Neuron (in vitro differentiated cells): ENCODE results near the gene FAM222A.

Source experiments
- H2AFZ ChIP-seq: one replicate; pipeline ENCODE4 v1.6.1; 2013; ENCODE audit warnings: low read depth, mild to moderate bottlenecking, inconsistent platforms, low read length, moderate library complexity
- H3K27me3 ChIP-seq: one replicate; pipeline ENCODE4 v1.6.1; 2013; ENCODE audit warnings: low read length; ENCODE audit not compliant: insufficient read depth
- H3K36me3 ChIP-seq: one replicate; pipeline ENCODE4 v1.6.1; 2013; ENCODE audit warnings: low read length; ENCODE audit not compliant: insufficient read depth
- H3K4me1 ChIP-seq: one replicate; pipeline ENCODE4 v1.6.1; 2013; ENCODE audit warnings: low read length; ENCODE audit not compliant: insufficient read depth
- H3K4me3 ChIP-seq: 2 replicates; pipeline ENCODE4 v1.5.1; 2013; ENCODE audit warnings: mild to moderate bottlenecking, low read length, moderate library complexity
- H3K9me3 ChIP-seq: one replicate; pipeline ENCODE4 v1.6.1; 2013; ENCODE audit warnings: low read length

The FAM222A gene

DNA sequence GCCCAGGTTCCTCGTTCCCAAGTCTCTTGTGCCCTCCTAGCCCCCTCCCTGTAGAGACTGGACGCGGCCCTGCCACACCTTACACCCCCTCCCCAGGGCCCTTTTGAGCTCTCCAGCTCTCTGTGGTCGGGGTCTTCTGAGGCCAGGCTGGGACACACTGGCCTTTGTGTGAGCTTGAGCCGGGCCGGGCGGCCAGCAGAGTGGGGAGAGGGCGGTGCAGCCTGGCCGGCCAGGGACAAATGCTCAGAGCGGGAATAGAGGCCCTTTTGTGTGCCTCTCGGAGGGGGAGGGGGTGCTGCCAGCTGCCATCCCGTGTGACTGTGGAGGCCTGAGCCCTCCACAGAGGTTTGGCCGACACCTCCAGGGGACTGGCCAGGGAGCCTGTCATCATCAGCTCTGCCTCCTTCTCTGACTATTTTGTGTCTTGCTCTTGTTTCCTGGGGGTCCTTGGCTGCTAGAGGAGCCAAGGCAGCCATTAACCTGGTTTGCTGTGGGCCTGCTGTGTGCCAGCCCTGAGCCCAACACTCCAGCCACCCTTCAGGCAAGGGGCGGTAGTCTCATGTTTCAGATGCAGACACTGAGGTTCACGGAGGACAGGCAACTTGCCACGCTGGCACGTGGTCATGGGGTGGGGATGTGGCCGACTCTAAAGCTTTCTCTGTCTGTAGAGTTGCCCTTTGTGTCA is 13.6 kb downstream of the FAM222A start:
- H2AFZ ChIP-seq = no peak overlapping the region
- H3K4me3 ChIP-seq = no peak overlapping the region
- H3K4me1 ChIP-seq = peaks cover 42% of the 10 kb centered on the region

DNA sequence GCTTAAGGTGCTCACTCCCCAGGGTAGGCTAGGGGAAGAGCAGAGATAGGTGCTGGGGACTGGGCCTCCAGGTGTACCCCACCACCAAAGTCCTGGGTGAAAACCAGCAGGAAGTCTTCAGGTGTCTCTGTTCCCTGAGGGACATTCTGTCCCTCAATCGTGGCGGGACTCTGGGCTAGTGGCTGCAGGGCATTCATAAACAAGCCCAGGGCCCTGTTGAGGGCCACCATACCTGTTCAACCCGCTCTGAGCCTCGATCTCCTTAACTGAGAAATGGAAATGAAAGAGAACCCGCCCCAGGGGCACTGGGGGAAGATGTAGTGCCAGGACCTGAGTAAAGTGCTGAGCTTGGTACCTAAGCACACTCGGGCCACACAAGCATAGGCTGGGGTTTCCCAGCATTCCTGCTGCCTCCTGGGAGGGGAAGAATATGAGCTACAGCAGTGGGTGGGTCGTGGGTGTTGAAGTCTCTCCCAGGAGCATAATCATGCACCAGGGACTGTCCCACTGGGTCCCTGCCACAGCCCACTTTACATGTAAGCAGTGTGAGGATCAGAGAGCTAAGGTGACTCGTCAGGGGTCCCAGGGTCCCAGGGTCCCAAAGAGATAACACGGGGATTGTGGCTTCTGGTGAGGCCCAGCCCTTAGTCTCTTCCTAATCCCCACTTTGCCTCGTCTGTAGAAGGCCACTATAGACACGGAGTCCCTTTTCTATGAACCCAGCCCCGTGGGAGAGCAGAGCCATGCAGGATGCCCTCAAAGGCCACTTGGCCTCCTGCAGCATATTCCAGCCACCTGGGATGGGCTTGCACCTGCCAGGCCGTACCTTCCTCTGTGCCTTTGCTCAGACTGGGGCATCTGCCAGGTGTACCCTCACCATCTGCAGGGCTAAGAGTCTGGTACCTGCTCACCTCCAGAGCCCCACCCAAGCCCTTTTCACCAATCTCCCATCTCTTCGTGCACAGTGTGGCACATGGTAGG is 14.4 kb downstream of the FAM222A start:
- H3K4me1 ChIP-seq = peaks cover 50% of the 10 kb centered on the region
- no peaks in the 10 kb centered on the region for H3K9me3 ChIP-seq
- no peaks in the 10 kb centered on the region for H3K27me3 ChIP-seq
- H3K36me3 ChIP-seq = no peaks in the 10 kb centered on the region
- H2AFZ ChIP-seq = no peak overlapping the region
- H3K4me3 ChIP-seq = no peak overlapping the region

More for the DNA sequence above, 13.6 kb downstream of the FAM222A start:
- Histone ChIP-seq H3K36me3 (no peaks in the 10 kb centered on the region), H3K27me3 (no peaks in the 10 kb centered on the region), H3K9me3 (no peaks in the 10 kb centered on the region)

DNA sequence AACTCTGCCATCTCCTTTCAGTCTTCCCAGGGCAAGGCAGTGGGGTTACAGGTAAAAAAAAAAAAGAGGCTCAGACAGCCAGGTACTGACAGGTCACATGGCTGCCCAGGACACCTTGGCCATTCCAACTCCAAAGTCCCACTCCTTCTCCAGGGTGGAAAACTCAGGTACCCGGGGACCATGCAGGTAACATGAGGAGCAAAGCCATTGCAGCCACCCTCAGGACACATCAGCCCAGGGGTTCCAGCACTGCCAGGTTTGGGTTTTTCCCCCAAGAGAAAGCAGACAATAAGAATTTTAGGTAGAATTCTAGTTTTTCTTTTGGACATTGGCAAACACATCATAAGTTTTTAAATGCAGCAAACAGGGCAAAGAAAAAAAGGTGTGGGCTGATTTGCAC is 15.3 kb downstream of the FAM222A start:
- Histone ChIP-seq H3K4me3 (no peak overlapping the region), H3K4me1 (peaks cover 50% of the 10 kb centered on the region), H3K27me3 (no peaks in the 10 kb centered on the region), H3K36me3 (no peaks in the 10 kb centered on the region), H2AFZ (no peak overlapping the region), H3K9me3 (no peaks in the 10 kb centered on the region)

DNA sequence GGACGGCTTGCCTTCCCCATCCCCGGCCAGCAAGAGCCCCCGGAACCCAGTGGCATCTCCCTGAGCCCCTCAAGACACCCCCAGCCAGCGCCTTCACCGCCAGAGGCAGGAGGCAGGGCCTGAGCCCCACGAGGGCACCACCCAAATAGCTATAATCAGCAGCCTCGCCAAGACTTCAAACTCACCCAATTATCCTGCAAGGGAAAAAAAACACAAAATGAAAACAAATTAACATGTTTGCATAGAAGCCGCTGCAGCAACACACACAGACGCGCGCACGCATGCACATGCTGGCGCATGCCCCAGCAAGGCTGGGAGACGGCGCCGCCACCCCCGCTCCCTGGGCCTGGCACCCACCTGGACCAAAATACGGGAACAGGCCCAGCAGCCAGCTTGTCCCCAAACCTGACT is 15.8 kb downstream of the FAM222A start:
- Histone ChIP-seq H3K36me3 (no peaks in the 10 kb centered on the region), H3K9me3 (no peaks in the 10 kb centered on the region), H2AFZ (no peak overlapping the region), H3K4me3 (no peak overlapping the region), H3K4me1 (peaks cover 53% of the 10 kb centered on the region), H3K27me3 (no peaks in the 10 kb centered on the region)

DNA sequence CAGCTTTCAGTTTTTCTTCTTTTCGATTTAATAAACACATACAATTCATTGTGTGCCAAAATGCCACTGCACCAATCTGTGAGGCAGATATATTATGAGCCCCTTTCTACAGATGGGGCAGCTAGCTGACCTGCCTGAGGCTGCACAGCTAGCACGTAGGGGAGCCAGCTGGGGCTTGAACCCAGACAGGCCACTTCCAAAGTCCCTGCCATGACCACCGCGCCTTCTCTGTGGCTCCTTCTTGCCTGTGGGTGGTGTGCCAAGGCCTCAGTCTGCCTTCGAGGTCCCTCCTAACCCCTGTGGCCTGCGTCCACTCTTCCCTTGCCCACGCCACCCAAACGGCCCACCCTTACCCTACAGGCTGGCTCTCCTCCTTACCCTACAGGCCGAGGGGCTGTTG is 16.2 kb downstream of the FAM222A start:
- Histone ChIP-seq H3K27me3 (no peaks in the 10 kb centered on the region), H2AFZ (no peak overlapping the region), H3K36me3 (no peaks in the 10 kb centered on the region), H3K9me3 (no peaks in the 10 kb centered on the region), H3K4me3 (no peak overlapping the region), H3K4me1 (peaks cover 57% of the 10 kb centered on the region)

DNA sequence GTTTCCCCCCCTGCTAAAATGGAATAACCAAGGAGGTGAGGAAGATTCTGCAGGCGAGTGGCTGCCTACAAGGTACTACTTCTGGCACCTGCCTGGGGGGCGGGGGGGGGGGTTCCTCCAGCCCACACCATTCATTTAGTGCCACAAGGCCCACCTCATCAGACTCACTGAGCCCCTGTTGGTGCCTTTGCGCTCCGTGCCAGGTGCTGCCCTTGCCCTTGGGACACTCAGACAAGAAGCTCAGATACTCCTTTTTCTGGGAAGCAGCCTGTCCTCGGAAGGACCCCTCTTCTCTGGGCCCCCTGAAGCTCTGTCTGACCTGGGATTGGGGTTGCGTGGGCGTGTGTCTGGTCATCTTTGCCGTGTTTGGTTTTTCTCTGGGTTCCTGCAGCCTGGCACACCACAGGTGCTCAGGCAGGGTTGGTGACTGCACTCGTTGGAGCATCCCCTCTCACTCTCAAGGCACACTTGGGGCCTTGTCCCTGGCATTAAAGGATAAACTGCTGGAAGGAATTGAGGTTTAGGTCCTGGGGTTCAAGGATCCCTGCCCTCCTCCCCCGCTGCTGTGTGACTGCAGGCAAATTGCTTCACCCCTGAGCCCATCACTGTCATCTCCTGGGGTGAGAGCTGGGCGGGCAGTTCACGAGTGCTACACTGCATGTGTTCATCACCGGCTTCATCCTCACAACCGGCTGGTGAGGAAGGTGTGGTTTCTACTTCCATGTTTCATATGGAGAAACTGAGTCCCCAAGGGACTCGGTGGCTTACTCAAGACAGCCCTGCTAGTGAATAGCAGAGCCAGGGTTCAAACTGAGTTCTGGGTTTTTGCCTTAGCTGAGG is 16.9 kb downstream of the FAM222A start:
- Histone ChIP-seq H2AFZ (no peak overlapping the region), H3K4me1 (peaks cover 56% of the 10 kb centered on the region), H3K36me3 (no peaks in the 10 kb centered on the region), H3K4me3 (no peak overlapping the region), H3K9me3 (no peaks in the 10 kb centered on the region), H3K27me3 (no peaks in the 10 kb centered on the region)

DNA sequence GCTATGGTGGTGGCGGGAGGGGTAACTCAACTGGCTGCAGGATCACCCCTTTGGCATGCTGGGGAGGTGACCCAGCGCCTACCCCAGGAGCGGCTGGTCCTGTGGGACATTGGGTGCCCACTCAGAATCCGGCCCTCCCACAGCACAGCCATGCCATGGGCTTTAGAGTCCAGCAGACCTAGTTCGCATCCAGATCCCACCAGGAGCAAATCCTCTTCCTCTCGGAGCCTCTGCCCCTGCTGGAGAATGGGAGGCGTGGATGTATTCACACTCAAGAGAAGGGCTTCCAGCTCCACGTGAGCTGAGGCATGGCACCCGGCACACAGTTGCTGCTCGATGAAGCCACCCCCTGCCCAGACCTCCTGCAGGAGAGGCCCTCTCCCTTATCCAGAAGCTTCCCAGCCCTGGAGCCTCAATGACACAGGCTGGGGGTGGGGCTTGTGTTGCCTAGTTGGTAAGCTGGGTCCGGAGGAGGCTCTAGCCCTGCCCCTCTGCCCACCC is 17.7 kb downstream of the FAM222A start:
- Histone ChIP-seq H2AFZ (no peak overlapping the region), H3K4me3 (no peak overlapping the region), H3K36me3 (no peaks in the 10 kb centered on the region), H3K27me3 (no peaks in the 10 kb centered on the region), H3K9me3 (no peaks in the 10 kb centered on the region), H3K4me1 (peaks cover 55% of the 10 kb centered on the region)

DNA sequence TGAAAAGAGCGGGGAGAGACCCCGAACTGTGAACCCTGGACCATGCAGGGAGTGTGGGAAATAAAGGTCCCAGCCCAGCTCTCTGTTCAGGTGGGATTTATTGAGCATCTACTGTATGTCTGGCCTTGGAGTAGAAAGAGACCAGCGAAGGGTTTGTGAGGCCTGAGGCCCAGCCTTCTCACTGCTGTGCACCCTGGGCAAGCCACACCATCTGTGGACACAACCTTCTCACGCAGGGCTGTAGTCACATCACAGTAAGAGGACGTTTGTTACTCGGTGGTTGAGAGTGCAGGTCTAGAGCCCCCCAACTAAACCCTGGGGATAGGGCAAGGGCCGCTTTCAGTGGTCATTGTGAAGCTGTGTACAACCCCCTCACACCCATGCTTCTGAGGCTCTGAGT is 18.2 kb downstream of the FAM222A start:
- Histone ChIP-seq H3K9me3 (no peaks in the 10 kb centered on the region), H3K4me1 (peaks cover 55% of the 10 kb centered on the region), H3K27me3 (no peaks in the 10 kb centered on the region), H3K36me3 (no peaks in the 10 kb centered on the region), H3K4me3 (no peak overlapping the region), H2AFZ (no peak overlapping the region)

DNA sequence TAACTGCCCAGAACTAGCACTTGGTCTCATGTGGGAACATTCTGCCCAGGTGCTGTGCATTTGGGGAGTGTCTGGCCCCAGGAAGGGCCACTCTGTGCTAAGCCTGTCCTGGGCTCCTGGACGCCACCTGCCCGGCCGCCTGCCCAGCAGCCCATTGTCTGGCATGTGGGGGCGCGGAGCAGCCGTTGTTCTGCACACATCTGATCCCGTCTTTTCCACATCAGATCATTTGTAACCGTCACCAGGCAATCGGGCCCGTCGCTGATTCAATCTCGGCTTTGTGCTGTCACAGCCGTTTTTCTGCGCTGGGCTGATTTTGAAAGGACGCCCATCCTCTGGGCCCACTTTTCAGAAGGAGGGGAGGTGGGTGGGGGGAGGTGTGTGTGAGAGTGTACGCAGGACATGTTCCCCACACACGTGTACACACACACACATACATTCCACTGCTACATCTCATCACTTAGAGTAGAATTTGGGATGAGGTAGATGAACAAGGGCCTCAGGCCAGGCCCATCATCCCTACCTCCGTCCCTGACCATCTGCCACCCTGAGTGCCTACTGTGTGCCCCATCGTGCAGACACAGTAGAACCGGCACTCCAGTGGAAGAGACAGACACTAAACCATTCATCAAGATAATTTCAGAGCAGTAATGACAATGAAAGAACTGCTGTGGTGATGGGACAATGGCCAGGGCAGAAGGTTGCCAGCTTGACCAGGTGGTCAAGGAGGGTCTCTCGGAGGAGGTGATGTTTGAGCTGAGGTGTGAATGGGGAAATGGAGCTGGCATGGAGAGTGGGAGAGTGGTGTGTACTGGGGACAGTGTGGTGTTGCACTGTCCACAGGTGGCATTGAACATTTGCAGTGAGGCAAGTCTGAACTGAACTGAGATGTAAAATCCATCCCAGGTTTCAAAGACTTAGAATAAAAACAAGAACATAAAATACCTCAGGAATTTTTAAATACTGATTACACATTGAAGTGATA is 19.0 kb downstream of the FAM222A start:
- Histone ChIP-seq H3K27me3 (no peaks in the 10 kb centered on the region), H2AFZ (no peak overlapping the region), H3K9me3 (no peaks in the 10 kb centered on the region), H3K4me1 (peaks cover 52% of the 10 kb centered on the region), H3K36me3 (no peaks in the 10 kb centered on the region), H3K4me3 (no peak overlapping the region)

DNA sequence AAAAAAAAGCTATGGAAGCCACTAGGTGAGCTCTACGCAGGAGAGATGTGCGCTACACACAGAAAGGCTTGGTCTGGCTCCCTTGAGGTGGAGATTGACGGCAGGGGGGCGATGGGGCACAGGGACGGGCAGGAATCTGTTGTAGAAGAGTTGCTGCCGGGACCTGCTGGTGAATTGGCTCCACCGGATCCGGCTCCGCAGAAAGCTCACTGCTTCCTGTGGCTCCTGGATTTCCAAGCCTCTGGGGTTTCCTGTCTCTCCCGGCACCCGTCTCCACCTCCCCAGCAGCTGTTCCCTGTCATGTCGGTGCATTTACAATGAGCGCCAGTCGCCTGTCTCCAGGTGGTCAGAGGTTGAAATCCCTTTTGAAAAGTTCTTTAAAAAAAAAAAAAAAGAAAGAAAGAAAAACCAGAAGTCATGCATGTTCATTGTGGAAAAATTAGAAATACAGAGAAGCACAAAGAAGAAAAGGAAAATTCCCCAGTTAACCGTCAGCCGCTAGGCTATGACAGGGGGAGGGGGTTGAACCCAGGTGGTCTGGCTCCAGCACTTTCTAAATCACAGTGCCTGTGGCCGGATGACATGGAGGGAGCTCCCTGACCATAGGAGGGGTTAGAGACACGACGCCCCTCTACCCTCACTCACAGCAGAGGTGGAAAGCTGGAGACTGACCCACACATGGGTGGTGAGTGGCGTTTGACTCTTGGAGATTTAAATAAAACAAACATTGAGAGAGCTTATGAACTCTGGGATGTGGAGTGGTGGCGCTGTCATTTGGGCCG is 20.8 kb downstream of the FAM222A start:
- no peak overlapping the region for H2AFZ ChIP-seq
- no peaks in the 10 kb centered on the region for H3K9me3 ChIP-seq
- H3K4me3 ChIP-seq = no peak overlapping the region
- no peaks in the 10 kb centered on the region for H3K27me3 ChIP-seq
- peaks cover 58% of the 10 kb centered on the region for H3K4me1 ChIP-seq
- H3K36me3 ChIP-seq = no peaks in the 10 kb centered on the region

DNA sequence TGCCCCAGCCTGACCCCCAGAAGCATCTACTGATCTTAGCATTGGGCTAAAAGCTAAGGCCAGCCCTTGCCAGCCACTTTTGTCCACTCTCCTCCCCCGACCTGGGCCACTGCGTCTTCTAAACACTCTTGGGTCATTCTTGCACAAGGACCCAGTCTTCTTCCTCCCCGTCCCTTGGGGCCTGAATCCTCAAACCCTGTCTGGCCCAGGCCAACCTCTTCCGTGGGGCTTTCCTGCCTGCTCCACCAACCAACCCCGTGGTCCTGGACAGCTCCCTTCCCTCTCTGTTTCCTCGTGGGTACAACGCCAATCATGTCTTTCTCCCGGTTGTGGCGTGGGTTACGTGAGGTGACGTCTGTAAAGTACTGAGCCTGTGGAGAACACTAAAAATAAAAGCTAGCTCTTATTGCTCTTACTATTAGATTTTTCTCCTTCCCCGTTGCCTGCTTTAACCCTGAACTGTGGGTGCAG is 21.5 kb downstream of the FAM222A start:
- Histone ChIP-seq H3K9me3 (no peaks in the 10 kb centered on the region), H3K27me3 (no peaks in the 10 kb centered on the region), H3K36me3 (no peaks in the 10 kb centered on the region), H3K4me3 (no peak overlapping the region), H2AFZ (no peak overlapping the region), H3K4me1 (peaks cover 62% of the 10 kb centered on the region)
